ENCODE measurements around the gene TMEM151B.

Gene TMEM151B

GRCh38 chr6:44284121-44284520, 13.9 kb downstream of the TMEM151B start:
- TF ChIP-seq EP300 (IDR thresholded peaks at IDR 0.05; ENCODE audit: borderline replicate concordance) (no peak), RAD21 (IDR thresholded peaks at IDR 0.05; ENCODE audit: low read depth) (no peak)
- TF ChIP-seq, protein P1, sequence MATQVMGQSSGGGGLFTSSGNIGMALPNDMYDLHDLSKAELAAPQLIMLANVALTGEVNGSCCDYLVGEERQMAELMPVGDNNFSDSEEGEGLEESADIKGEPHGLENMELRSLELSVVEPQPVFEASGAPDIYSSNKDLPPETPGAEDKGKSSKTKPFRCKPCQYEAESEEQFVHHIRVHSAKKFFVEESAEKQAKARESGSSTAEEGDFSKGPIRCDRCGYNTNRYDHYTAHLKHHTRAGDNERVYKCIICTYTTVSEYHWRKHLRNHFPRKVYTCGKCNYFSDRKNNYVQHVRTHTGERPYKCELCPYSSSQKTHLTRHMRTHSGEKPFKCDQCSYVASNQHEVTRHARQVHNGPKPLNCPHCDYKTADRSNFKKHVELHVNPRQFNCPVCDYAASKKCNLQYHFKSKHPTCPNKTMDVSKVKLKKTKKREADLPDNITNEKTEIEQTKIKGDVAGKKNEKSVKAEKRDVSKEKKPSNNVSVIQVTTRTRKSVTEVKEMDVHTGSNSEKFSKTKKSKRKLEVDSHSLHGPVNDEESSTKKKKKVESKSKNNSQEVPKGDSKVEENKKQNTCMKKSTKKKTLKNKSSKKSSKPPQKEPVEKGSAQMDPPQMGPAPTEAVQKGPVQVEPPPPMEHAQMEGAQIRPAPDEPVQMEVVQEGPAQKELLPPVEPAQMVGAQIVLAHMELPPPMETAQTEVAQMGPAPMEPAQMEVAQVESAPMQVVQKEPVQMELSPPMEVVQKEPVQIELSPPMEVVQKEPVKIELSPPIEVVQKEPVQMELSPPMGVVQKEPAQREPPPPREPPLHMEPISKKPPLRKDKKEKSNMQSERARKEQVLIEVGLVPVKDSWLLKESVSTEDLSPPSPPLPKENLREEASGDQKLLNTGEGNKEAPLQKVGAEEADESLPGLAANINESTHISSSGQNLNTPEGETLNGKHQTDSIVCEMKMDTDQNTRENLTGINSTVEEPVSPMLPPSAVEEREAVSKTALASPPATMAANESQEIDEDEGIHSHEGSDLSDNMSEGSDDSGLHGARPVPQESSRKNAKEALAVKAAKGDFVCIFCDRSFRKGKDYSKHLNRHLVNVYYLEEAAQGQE (IDR thresholded peaks at IDR 0.05; ENCODE audit: low read depth): no peak

DNA sequence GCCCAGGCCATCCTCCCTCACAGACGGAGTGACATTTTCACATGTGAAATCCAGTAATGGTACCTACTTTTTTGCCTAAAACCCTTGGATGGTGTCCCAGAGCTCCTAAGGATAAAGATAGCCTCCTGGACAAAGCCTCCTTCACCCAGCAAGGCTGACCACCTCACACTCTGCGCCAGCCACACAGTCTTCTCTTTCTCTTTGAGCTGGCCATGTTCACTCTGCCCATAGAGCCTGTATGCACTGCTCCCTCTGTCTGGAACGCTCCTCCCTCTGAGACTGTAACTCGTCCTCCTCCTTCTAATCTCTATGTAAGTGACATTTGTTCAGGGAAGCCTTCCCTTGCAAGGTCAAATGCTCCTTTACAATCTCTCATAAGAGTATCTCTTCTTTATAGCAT, 14.6 kb downstream of the TMEM151B start:
- TF ChIP-seq YY1 (IDR thresholded peaks at IDR 0.05; ENCODE audit: low read depth) (no peak), NFIC (IDR thresholded peaks at IDR 0.05) (no peak), TEAD4 (IDR thresholded peaks at IDR 0.05) (no peak), CREB1 (IDR thresholded peaks at IDR 0.05; ENCODE audit: low read depth) (no peak), EGR1 (IDR thresholded peaks at IDR 0.05) (no peak), MAX (IDR thresholded peaks at IDR 0.05) (no peak), RAD21 (IDR thresholded peaks at IDR 0.05; ENCODE audit: low read depth) (no peak)
- TF ChIP-seq, protein P1 (IDR thresholded peaks at IDR 0.05; ENCODE audit: low read depth): no peak
- TF ChIP-seq, protein P2, sequence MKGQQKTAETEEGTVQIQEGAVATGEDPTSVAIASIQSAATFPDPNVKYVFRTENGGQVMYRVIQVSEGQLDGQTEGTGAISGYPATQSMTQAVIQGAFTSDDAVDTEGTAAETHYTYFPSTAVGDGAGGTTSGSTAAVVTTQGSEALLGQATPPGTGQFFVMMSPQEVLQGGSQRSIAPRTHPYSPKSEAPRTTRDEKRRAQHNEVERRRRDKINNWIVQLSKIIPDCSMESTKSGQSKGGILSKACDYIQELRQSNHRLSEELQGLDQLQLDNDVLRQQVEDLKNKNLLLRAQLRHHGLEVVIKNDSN (IDR thresholded peaks at IDR 0.05): no peak

- TF ChIP-seq MAX (IDR thresholded peaks at IDR 0.05) (no peak), TCF12 (IDR thresholded peaks at IDR 0.05; ENCODE audit: low read depth) (no peak), YY1 (IDR thresholded peaks at IDR 0.05; ENCODE audit: low read depth) (no peak)
- TF ChIP-seq, protein P2 (IDR thresholded peaks at IDR 0.05): no peak
- TF ChIP-seq, protein P1 (IDR thresholded peaks at IDR 0.05; ENCODE audit: low read depth): peak; percentile 90
Measured at GRCh38 chr6:44285552-44286284, 15.5 kb downstream of the TMEM151B start.

DNA sequence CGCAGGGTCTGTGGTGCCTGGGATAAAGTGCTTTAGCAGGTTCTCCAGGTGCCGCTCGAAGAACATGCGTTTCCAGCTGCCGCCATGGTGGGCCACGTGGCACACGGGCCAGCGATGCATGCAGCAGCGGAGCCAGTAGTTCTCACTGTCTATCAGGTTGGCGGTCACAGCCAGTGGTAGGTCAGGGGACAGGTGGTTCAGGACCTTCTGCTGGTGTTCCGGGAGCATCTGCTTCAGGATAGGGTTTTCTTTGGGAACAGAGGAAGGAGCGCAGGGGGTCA, 16.0 kb downstream of the TMEM151B start:
- TF ChIP-seq EP300 (IDR thresholded peaks at IDR 0.05; ENCODE audit: borderline replicate concordance) (no peak), FOXM1 (IDR thresholded peaks at IDR 0.05; ENCODE audit: borderline replicate concordance, low read depth) (no peak), EGR1 (IDR thresholded peaks at IDR 0.05) (no peak), YY1 (IDR thresholded peaks at IDR 0.05; ENCODE audit: low read depth) (no peak), TEAD4 (IDR thresholded peaks at IDR 0.05) (no peak)
- TF ChIP-seq, protein P2 (IDR thresholded peaks at IDR 0.05): no peak

GRCh38 chr6:44286747-44287146, 16.5 kb downstream of the TMEM151B start:
- TF ChIP-seq, protein P1 (IDR thresholded peaks at IDR 0.05; ENCODE audit: low read depth): no peak
- TF ChIP-seq ZBTB7A (IDR thresholded peaks at IDR 0.05; ENCODE audit: low read depth) (no peak), TEAD4 (IDR thresholded peaks at IDR 0.05) (no peak), FOXM1 (IDR thresholded peaks at IDR 0.05; ENCODE audit: borderline replicate concordance, low read depth) (no peak), CREB1 (IDR thresholded peaks at IDR 0.05; ENCODE audit: low read depth) (no peak), TCF12 (IDR thresholded peaks at IDR 0.05; ENCODE audit: low read depth) (no peak), TAF1 (IDR thresholded peaks at IDR 0.05; ENCODE audit: low read depth) (no peak), NFIC (IDR thresholded peaks at IDR 0.05) (no peak), RAD21 (IDR thresholded peaks at IDR 0.05; ENCODE audit: low read depth) (no peak), YY1 (IDR thresholded peaks at IDR 0.05; ENCODE audit: low read depth) (no peak), EGR1 (IDR thresholded peaks at IDR 0.05) (no peak), MAX (IDR thresholded peaks at IDR 0.05) (no peak), CEBPB (IDR thresholded peaks at IDR 0.05) (no peak), EP300 (IDR thresholded peaks at IDR 0.05; ENCODE audit: borderline replicate concordance) (no peak)
- TF ChIP-seq, protein P2 (IDR thresholded peaks at IDR 0.05): no peak
